Lower leg skin (tissue), 4 donors: ENCODE data around the gene COMT. TPM values are rescaled to one million over a fixed set of nuclear protein-coding genes. Genes with fewer than 3 reads are reported as not detected.

Experiments
- DNase-seq, 2 donors: peaks; one replicate each; pipeline ENCODE4 v3.0.0-alpha.2; 2019; ENCODE audit warnings: low spot score in 2 of 2
- H3K4me3 ChIP-seq: fragments of 200-600 bp; sonication (generic); 2 replicates; pipeline ENCODE4 v1.5.1; 2017; ENCODE audit warnings: mild to moderate bottlenecking, low read depth; ENCODE audit not compliant: poor library complexity, severe bottlenecking
- POLR2A ChIP-seq, 2 donors: fragments of 450-650 bp; IDR thresholded peaks; one replicate each; pipeline ENCODE4 v1.6.1; 2016 to 2017; ENCODE audit warnings: antibody characterized with exemption in 2 of 2, mild to moderate bottlenecking in 1 of 2, moderate library complexity in 1 of 2
- WGBS, 2 donors: methylation state at CpG; one replicate each; pipeline ENCODE4 v1.1.5; 2018; 5-methylcytosine and 5-hydroxymethylcytosine counted together
- intact Hi-C: fragments of 100-400 bp; cut with DNase I; formaldehyde crosslinking; loops from one replicate; pipeline ENCODE4 v1.15.0; 2023; ENCODE audit warnings: low total_unique reads
- total RNA-seq, 4 donors: library from RNA; depleted of rRNA; stranded (reverse); fragments of >200 nt; gene quantifications; one replicate each; pipeline ENCODE4 v1.1.0, GENCODE V29; 2016
- TF ChIP-seq, protein P1 (sequence below), 3 donors: fragments of 450-650 bp; IDR thresholded peaks; one replicate each; pipeline ENCODE4 v1.5.1; 2016; ENCODE audit warnings: antibody characterized with exemption in 3 of 3, mild to moderate bottlenecking in 3 of 3, moderate library complexity in 2 of 3

COMT gene
- total RNA-seq, 4 donors from 2014 or later = 224 to 306 (median 272) TPM

DNA sequence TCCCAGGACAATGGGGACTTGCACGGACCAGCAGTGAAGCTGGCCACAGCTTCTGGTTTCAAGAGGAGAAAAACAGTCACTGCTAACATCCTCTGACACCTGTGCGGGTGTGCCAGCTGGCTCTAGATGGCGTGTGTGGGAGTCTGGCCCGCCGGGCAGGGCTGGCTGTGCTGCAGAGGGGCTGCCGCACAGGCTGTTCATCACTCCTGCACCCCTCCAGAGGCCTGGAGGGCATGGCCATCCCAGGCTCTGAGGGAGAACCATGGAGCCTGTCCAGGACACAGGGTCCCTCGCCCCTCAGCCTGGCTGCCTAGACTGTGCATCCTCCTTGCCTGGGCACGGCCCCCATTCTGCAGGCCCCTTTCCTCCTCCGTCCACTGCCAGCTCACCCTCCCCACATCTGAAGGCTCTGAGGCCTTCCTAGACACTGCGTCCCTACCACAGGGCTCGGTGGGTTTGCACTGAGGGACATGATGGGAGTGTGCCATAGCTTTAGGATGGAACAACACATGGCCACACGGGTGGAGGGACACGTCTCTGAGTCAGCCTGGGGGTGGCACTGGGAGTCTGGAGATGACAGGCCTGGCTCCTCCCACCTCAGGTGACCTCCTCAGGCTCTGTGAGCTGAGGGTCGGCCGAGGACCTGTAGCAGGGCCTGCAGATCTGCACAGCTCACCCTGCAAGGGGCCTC is 44.8 kb upstream of the COMT start:
- no peak for DNase-seq
- 70 to 84% methylated on average over 12 to 15 of the region's 15 CpGs for WGBS, 2 donors
- H3K4me3 ChIP-seq = no peak overlapping the region
- intact Hi-C loops = no loop called here
- TF ChIP-seq POLR2A (IDR thresholded peaks at IDR 0.05) = no peak
- TF ChIP-seq, protein P1, sequence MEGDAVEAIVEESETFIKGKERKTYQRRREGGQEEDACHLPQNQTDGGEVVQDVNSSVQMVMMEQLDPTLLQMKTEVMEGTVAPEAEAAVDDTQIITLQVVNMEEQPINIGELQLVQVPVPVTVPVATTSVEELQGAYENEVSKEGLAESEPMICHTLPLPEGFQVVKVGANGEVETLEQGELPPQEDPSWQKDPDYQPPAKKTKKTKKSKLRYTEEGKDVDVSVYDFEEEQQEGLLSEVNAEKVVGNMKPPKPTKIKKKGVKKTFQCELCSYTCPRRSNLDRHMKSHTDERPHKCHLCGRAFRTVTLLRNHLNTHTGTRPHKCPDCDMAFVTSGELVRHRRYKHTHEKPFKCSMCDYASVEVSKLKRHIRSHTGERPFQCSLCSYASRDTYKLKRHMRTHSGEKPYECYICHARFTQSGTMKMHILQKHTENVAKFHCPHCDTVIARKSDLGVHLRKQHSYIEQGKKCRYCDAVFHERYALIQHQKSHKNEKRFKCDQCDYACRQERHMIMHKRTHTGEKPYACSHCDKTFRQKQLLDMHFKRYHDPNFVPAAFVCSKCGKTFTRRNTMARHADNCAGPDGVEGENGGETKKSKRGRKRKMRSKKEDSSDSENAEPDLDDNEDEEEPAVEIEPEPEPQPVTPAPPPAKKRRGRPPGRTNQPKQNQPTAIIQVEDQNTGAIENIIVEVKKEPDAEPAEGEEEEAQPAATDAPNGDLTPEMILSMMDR (IDR thresholded peaks at IDR 0.05) = no peak

DNA sequence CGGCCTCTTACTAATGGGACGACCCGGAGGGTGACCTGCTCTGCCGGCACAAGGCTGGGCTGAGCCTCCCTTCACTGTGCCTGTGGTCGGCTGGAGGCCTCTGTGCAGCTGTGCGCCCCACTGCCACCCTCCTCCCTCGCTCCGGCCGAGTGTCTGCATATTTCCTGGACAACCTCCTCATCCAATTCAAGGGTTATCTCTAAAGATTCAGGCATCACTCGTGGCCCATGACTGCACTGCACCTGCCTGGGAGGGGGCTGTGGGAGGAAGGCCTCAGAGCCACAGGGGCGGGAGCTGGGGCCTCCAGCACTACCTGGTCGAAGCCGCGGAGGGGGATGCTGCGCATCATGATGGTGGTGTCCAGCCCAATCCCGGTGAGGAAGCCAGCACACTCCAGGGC is 43.8 kb upstream of the COMT start:
- no peak for DNase-seq
- no peak for TF ChIP-seq POLR2A (IDR thresholded peaks at IDR 0.05)
- TF ChIP-seq, protein P1 (IDR thresholded peaks at IDR 0.05) = no peak
- intact Hi-C loops = no loop called here
- H3K4me3 ChIP-seq = no peak overlapping the region
- WGBS, 2 donors = 90 to 93% methylated on average over 15 to 16 of the region's 16 CpGs

DNA sequence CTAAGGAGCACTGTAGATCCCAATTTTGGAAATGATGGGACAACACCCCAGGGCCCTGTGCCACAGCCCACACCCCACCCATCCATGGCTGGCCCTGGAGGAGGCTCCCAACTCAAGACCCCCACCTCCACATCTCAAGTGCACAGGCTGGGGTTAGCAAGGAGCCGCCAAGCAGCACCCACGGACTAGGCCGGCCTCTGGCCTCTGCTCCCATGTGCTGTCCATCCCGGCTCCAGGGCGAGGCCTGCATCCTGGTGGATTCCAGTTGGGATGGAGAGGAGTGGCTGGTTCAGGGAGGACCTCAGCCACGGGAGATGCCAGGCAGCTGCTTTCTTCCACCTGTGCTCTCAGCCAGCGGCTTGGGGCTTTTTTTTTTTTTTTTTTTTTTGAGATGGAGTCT is 43.4 kb upstream of the COMT start:
- intact Hi-C loops = no loop called here
- no peak overlapping the region for H3K4me3 ChIP-seq
- no peak for DNase-seq
- 86 to 94% methylated on average over 7 of the region's 7 CpGs for WGBS, 2 donors
- no peak for TF ChIP-seq POLR2A (IDR thresholded peaks at IDR 0.05)
- TF ChIP-seq, protein P1 (IDR thresholded peaks at IDR 0.05) = no peak

DNA sequence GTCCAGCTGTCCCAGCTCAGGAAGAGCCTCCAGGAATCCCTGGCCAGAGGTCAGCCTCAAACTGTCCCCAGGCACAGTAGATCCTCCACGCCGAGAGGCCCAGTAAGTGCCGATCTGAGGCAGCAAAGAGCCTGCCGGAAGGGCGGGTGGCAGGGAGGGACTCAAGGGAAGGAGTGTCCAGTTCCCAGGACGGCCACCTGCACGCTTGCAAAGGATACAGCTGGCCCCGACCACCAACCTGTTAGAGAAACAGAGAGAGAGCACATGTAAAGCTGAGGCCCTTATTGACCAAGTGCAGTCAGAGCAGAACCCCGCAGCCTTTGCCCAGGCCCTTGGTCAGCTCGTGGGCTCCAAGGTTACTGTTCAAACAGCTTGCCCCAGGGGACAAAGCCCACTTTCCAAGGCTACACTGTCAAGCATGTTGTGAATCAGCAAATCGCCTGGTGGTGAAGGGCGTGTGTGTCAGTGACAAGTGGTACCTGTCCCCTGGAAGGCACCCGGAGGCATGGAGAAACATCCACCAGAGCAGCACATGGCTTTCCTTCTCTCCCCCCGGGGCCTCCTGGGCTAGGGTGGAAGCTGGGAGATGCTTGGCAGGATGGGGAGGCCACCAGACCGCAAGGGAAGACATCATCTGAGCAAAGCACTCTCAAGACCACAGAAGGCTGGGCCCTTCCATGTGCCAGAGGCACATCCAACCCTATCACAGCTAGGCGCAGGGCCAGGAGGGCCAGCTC is 42.6 kb upstream of the COMT start:
- 87 to 89% methylated on average over 15 to 16 of the region's 16 CpGs for WGBS, 2 donors
- no peak overlapping the region for H3K4me3 ChIP-seq
- intact Hi-C loops = no loop called here
- no peak for TF ChIP-seq POLR2A (IDR thresholded peaks at IDR 0.05)
- TF ChIP-seq, protein P1 (IDR thresholded peaks at IDR 0.05) = no peak
- no peak for DNase-seq

DNA sequence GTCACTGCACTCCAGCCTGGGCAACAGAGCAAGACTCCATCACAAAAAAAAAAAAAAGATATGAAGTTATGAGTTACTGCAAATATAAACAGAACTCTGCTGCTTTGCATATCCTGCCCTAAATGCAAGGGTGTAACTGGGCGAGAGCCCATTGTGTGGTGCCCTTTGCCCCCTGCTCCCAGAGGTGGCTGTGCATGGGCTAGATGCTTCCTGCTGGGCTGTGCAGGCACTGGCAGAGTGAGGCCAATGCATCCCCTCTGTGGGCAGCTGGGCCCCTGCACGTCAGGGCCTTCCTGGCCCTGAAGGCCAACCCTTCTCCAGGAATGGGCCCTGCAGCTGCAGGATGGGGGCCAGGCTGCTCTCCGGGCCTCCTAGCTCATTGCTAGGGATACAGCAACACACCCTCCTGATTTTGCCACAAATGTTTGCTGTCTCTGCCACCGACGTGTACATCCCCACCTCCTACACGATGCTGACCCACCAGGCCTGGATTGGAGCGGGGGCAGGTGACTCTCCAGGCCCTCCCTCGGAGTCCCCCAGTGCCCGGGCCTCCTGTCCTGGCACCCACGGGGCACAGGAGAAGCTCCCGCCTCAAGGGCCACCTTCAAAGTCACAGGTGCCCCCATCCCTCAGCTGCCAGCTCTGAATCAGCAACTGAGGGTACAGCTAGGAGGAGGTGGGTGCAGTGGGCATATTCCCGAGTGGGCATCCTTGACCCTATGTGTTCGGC is 40.7 kb upstream of the COMT start:
- no peak overlapping the region for H3K4me3 ChIP-seq
- TF ChIP-seq POLR2A (IDR thresholded peaks at IDR 0.05) = no peak
- TF ChIP-seq, protein P1 (IDR thresholded peaks at IDR 0.05) = no peak
- intact Hi-C loops = no loop called here
- 93% methylated on average over 12 to 13 of the region's 13 CpGs for WGBS, 2 donors
- DNase-seq = no peak
